WERI-Rb-1 (cell line): ENCODE measurements around the gene DNAJC16.

ENCODE experiments used
- DNase-seq: peaks from one replicate; pipeline ENCODE4 v3.0.0-alpha.2; 2020
- H3K27ac ChIP-seq: fragments of 250-450 bp; sonication (Bioruptor Pico); 2 replicates; pipeline ENCODE4 v1.5.1; 2020; ENCODE audit warnings: mild to moderate bottlenecking, moderate library complexity
- H3K27me3 ChIP-seq: fragments of 250-450 bp; sonication (Bioruptor Pico); 2 replicates; pipeline ENCODE4 v1.5.1; 2021; ENCODE audit warnings: mild to moderate bottlenecking, low read depth, moderate library complexity; ENCODE audit not compliant: insufficient read depth, severe bottlenecking
- H3K36me3 ChIP-seq: fragments of 250-450 bp; sonication (Bioruptor Pico); 2 replicates; pipeline ENCODE4 v1.5.1; 2020; ENCODE audit warnings: mild to moderate bottlenecking, moderate library complexity
- H3K4me3 ChIP-seq: 2 replicates; pipeline ENCODE4 v1.5.1; 2011; ENCODE audit warnings: low read depth, mild to moderate bottlenecking, control low read depth, low read length
- H3K9me3 ChIP-seq: fragments of 250-450 bp; sonication (Bioruptor Pico); 2 replicates; pipeline ENCODE4 v1.5.1; 2021; ENCODE audit warnings: mild to moderate bottlenecking, moderate library complexity; ENCODE audit not compliant: severe bottlenecking
- TF ChIP-seq, protein P1 (sequence below): IDR thresholded peaks from 2 replicates; pipeline ENCODE4 v1.5.1; 2011; ENCODE audit warnings: low read depth, mild to moderate bottlenecking, control low read depth, inconsistent platforms, low read length

Gene DNAJC16

DNA sequence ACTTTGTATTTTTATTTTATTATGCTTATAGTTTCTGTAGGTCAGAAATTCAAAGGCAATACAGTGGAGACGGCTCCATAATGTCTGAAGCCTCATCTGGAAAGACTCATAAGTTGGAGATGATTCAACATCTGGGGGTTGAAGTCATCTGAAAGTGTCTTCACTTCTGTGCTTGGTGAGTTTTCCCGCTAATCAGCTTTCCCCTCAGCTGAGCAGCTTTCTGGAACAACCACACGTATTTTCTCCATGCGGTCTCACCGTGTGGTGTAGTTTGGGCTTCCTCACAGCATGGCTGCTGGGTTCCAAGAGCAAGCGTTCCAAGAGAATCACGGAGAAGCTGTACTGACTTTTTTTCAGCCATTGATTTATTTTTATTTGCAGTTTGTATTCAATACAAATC lies 83.0 kb downstream of the DNAJC16 start:
- Histone ChIP-seq H3K4me3 (no peak overlapping the region), H3K36me3 (no peaks in the 10 kb centered on the region), H3K9me3 (no peaks in the 10 kb centered on the region), H3K27ac (no peak overlapping the region), H3K27me3 (no peaks in the 10 kb centered on the region)
- DNase-seq: no peak
- TF ChIP-seq, protein P1, sequence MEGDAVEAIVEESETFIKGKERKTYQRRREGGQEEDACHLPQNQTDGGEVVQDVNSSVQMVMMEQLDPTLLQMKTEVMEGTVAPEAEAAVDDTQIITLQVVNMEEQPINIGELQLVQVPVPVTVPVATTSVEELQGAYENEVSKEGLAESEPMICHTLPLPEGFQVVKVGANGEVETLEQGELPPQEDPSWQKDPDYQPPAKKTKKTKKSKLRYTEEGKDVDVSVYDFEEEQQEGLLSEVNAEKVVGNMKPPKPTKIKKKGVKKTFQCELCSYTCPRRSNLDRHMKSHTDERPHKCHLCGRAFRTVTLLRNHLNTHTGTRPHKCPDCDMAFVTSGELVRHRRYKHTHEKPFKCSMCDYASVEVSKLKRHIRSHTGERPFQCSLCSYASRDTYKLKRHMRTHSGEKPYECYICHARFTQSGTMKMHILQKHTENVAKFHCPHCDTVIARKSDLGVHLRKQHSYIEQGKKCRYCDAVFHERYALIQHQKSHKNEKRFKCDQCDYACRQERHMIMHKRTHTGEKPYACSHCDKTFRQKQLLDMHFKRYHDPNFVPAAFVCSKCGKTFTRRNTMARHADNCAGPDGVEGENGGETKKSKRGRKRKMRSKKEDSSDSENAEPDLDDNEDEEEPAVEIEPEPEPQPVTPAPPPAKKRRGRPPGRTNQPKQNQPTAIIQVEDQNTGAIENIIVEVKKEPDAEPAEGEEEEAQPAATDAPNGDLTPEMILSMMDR: no peak

DNA sequence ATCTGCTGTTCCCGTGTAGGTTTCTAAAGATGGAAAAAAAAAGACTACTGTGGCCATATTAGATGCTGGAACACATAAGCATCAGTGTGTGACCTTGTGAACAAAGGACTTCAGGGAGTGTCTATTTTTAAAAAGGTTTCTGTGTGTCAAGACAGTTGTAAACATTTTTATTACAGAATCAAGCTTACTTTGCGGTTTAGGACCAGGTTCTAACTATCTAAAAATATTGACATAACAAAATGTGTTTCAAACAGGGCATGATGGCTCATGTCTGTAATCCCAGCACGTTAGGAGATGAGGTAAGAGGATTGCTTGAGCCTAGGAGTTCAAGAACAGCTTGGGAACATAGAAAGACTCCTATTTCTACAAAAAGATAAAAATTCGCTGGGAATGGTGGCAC lies 83.5 kb downstream of the DNAJC16 start:
- H3K27ac ChIP-seq: no peak overlapping the region
- H3K4me3 ChIP-seq: no peak overlapping the region

DNA sequence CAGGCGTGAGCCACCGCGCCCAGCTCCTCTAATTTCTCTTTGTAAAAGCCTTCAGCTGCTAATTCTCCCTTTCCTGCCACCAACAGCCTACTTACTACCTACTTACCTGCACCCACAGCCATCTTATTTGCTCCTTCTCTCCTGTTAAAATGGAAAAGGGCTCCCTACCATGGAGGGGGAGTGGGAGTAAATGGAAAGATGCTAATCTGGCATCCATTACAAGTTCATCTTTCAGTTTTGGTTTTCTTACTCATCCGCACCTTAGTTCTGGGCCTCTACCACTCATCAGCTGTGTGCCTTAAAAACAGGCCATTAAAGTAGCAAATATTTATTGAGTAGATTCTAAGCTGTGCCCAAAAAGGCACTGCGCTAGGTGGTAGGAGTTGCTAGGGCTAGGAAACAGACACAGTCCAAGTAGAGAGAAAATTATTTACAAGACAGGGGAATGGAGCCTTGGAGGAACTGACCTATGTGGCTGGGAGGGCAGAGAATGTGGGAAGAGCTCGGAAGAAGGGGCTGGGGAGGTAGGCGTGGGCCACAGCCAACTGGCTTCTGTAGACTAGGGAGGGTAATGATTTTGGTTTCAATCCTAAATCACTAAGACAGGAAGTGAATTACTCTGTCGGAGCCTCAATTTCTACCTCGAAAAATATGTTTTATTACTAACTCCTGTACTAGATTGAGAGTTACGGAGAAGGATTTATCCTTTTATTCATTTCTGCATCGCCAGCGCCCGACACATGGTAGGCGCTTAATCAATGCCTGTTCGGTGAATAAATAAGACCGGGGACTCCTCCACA lies 89.9 kb downstream of the DNAJC16 start:
- no peaks in the 10 kb centered on the region for H3K27me3 ChIP-seq
- peaks cover 6% of the 10 kb centered on the region for H3K36me3 ChIP-seq
- DNase-seq: no peak
- H3K9me3 ChIP-seq: no peaks in the 10 kb centered on the region
- peak overlapping the region; percentile 52 for H3K4me3 ChIP-seq
- TF ChIP-seq, protein P1: no peak
- peak overlapping the region; percentile 69 for H3K27ac ChIP-seq

More for the DNA sequence above, 83.5 kb downstream of the DNAJC16 start:
- no peak for DNase-seq
- no peaks in the 10 kb centered on the region for H3K27me3 ChIP-seq
- no peaks in the 10 kb centered on the region for H3K36me3 ChIP-seq
- TF ChIP-seq, protein P1: no peak
- H3K9me3 ChIP-seq: no peaks in the 10 kb centered on the region

DNA sequence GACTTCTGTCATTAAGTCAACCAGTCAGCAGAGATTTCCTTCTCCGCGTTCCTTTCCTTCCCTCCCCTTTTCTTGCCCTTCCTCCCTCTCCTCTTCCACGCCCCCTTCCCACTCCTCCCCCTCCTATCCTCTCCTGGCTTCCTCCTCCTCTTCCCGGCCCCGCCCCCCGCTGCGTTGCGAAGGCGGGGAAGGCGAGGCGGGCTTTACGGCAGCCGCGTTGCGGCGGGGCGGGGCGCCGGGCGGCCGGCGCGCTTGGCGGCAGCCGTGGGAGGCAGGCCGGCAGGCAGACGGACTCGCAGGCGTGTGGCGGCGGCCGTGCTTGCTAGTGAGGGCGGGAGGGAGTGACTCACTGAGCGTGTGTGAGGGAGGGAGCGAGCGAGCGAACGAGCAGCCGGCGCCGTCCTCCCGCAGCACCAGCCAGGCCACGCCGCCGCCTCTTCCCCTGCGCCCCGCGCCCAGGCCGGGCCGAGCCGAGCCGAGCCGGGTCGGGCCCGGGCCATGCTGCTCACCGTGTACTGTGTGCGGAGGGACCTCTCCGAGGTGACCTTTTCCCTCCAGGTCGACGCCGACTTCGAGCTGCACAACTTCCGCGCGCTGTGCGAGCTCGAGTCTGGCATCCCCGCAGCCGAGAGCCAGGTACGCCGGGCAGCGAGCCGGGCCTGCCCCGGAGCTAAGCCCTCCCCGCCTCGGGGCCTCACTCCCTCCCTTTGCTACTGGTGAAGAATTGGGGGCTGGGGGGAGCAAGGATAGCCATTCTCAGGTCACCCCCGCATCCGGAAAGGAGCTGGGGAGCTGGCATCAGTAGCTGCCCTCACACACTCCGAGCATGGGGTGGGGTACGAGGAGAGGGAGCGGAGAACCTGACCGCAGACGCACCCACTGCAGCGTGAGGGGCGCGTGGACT lies 90.8 kb downstream of the DNAJC16 start, which contains the start of gene DDI2:
TSS of gene DDI2 (plus strand) at position 286 of the 904 bp plus-strand sequence. CDS start at position 499, 213 bp downstream.
- peak; percentile 98 for DNase-seq
- H3K4me3 ChIP-seq: peak within 1 kb of the TSS; percentile 91
- H3K27ac ChIP-seq: peak within 1 kb of the TSS; percentile 90

DNA sequence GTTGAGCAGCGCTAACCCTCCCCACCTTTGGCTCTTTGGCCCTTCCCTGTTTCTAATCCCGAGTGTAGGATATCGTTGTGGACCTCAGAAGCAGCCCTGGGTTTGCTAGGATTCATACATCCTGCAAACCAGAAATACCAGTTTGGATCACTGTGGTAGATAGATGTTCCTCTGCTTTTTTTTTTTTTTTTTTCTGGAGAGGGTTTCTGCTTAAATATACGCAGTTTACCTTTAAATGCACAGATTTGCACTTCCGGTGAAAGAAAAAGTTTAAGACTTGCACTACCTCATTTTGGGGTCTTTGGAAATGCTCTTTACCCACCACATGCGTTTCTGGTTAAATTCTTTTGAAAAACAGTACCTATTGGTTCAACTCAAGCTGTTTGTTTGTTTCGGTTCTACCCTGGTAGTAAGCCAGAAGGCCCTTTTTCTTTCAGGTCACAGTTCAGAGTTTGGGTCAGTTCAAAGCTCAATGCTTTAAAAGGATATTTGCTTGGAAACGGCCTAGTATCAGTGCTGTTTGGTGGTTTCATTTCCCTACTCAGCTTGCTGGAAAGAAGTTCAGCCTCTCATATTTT lies 91.5 kb downstream of the DNAJC16 start:
- Histone ChIP-seq H3K27me3 (no peaks in the 10 kb centered on the region), H3K9me3 (no peaks in the 10 kb centered on the region), H3K36me3 (peaks cover 6% of the 10 kb centered on the region), H3K4me3 (peak overlapping the region; percentile 91), H3K27ac (peak overlapping the region; percentile 90)
- DNase-seq: no peak
- TF ChIP-seq, protein P1: no peak

More for the DNA sequence above, 90.8 kb downstream of the DNAJC16 start, which contains the start of gene DDI2:
- Histone ChIP-seq H3K27me3 (no peaks in the 10 kb centered on the region), H3K36me3 (peaks cover 6% of the 10 kb centered on the region), H3K9me3 (no peaks in the 10 kb centered on the region)
- TF ChIP-seq, protein P1: no peak
